ENCODE data around the gene UBE2E2.
A peak's percentile ranks its signal among the peaks of the same experiment; 100 is the strongest.

UBE2E2 gene

DNA sequence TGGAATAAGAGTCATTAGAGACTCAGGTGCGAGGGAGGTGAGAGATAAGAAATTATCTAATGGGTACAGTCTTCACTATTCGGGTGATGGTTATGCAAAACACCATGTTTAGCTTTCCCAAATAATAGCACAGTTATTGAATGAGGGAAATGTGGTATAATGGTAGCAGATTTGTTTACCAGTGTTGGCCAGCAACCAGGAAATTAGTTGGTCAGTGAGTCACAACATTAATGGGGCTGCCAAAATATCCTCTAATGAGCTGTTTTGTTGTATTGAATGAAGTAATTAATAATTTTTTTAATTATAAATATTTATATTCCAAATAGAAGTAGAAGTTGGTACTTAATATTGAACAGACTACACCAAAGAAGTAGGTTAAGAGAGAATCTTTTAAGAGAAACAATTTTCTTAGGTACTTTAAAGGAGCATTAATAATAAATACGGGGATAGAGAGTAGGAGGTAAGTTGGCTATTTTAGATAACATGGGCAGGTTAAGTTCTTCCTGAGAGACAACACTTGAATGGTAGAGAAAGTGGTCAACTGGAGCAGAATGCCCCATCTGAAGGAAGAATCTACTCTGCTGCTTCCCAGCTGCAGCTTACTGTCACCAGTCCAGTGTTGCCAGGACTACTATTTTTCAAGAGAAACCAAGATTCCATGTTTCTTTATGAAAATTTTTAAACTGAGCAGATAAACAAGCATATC is 218.8 kb downstream of the UBE2E2 start:
- no peak overlapping the region for H3K4me3 ChIP-seq (ENCODE audit: insufficient read length, low read depth)

DNA sequence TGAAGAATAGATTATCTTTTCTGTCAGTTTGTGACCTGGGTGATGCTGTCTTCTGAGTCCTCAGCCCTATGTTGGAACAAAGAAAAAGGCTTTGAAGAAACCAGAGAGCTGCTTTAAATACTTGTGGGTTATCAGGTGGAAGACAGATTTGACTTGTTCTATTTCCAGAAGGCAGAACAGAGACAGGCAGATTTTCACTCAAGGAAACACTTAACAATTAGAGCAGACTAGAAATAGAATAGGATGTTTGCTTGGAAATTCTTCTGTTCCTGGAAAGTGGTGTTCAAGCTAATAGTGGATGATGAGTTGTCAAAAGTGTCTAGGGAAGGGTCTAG is 219.4 kb downstream of the UBE2E2 start:
- H3K9me3 ChIP-seq (ENCODE audit: insufficient read depth, low read length) = no peaks in the 10 kb centered on the region
- TF ChIP-seq SUZ12 (IDR thresholded peaks at IDR 0.05; ENCODE audit: extremely low read depth, insufficient read depth, insufficient read length) (no peak), YY1 (IDR thresholded peaks at IDR 0.05; ENCODE audit: insufficient read depth, insufficient read length) (no peak), ZNF274 (IDR thresholded peaks at IDR 0.05; ENCODE audit: low read depth, low read length) (no peak)
- no peak overlapping the region for H3K4me3 ChIP-seq (ENCODE audit: insufficient read length, low read depth)
- H3K9ac ChIP-seq (ENCODE audit: insufficient read length, low read depth) = no peak overlapping the region
- H3K36me3 ChIP-seq (ENCODE audit: insufficient read depth, insufficient read length, low read length) = no peaks in the 10 kb centered on the region
- no peaks in the 10 kb centered on the region for H3K27me3 ChIP-seq (ENCODE audit: insufficient read depth, insufficient read length)
- no peaks in the 10 kb centered on the region for H3K4me1 ChIP-seq (ENCODE audit: insufficient read depth, insufficient read length)
- no peak for DNase-seq (ENCODE audit: low read depth, low spot score)

More for the DNA sequence above, 218.8 kb downstream of the UBE2E2 start:
- Histone ChIP-seq H3K27me3 (ENCODE audit: insufficient read depth, insufficient read length) (no peaks in the 10 kb centered on the region), H3K4me1 (ENCODE audit: insufficient read depth, insufficient read length) (no peaks in the 10 kb centered on the region), H3K9ac (ENCODE audit: insufficient read length, low read depth) (no peak overlapping the region), H3K9me3 (ENCODE audit: insufficient read depth, low read length) (no peaks in the 10 kb centered on the region), H3K36me3 (ENCODE audit: insufficient read depth, insufficient read length, low read length) (no peaks in the 10 kb centered on the region)
- DNase-seq (ENCODE audit: low read depth, low spot score) = no peak
- TF ChIP-seq ZNF274 (IDR thresholded peaks at IDR 0.05; ENCODE audit: low read depth, low read length) (no peak), SUZ12 (IDR thresholded peaks at IDR 0.05; ENCODE audit: extremely low read depth, insufficient read depth, insufficient read length) (no peak), YY1 (IDR thresholded peaks at IDR 0.05; ENCODE audit: insufficient read depth, insufficient read length) (no peak)

DNA sequence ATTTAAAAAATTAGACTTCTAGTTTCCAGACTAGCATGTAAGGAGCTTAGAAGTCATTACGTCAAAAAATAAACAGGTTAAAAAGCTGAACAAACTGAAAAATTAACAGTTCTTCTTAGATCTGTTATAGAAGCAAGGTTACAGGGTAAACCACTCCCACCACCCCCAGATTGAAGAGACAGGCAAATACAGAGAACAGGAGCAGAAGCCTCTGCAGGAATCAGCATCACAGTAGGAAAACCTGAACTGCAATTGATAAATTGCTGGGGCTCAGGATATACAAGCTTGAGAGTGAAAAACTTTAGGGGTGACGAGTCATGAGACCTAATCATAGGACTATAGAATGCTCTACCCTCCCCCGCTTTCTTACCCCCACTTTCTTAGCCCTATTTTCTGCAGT is 222.3 kb downstream of the UBE2E2 start:
- no peaks in the 10 kb centered on the region for H3K9me3 ChIP-seq (ENCODE audit: insufficient read depth, low read length)
- no peak overlapping the region for H3K4me3 ChIP-seq (ENCODE audit: insufficient read length, low read depth)
- no peak for DNase-seq (ENCODE audit: low read depth, low spot score)
- H3K36me3 ChIP-seq (ENCODE audit: insufficient read depth, insufficient read length, low read length) = no peaks in the 10 kb centered on the region
- H3K27me3 ChIP-seq (ENCODE audit: insufficient read depth, insufficient read length) = no peaks in the 10 kb centered on the region
- H3K4me1 ChIP-seq (ENCODE audit: insufficient read depth, insufficient read length) = no peaks in the 10 kb centered on the region
- TF ChIP-seq YY1 (IDR thresholded peaks at IDR 0.05; ENCODE audit: insufficient read depth, insufficient read length) (no peak), SUZ12 (IDR thresholded peaks at IDR 0.05; ENCODE audit: extremely low read depth, insufficient read depth, insufficient read length) (no peak), ZNF274 (IDR thresholded peaks at IDR 0.05; ENCODE audit: low read depth, low read length) (no peak)
- H3K9ac ChIP-seq (ENCODE audit: insufficient read length, low read depth) = no peak overlapping the region

DNA sequence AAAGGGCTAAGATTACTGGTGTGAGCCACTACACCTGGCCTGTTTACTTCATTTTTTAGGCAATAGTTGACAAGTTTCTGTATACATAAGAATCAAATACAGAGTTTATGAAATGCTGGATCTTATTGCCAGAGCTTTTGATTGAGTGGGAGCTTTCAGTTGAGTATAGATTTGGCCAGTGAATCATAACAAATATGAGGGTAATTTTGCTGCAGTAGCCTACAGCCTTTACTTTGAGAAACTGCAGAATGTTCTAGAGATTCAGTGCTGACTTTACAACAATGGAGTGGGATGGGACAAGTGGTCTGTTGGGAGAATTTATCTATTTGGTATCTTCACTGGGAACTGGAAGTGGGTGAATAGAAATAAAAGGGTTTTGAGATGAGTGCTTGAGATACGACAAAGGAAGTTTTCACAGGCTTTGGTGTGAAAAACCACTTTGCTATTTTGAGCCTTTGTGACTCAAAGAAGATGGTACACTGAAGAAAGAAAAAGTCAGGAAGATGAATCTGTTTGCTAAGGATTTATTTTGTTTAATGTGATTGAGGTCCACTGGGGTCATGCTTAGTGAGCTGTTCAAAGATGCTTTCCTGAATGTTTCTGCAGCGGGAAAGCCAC is 227.8 kb downstream of the UBE2E2 start:
- no peak for DNase-seq (ENCODE audit: low read depth, low spot score)
- H3K36me3 ChIP-seq (ENCODE audit: insufficient read depth, insufficient read length, low read length) = no peaks in the 10 kb centered on the region
- no peak overlapping the region for H3K9ac ChIP-seq (ENCODE audit: insufficient read length, low read depth)
- H3K4me1 ChIP-seq (ENCODE audit: insufficient read depth, insufficient read length) = peaks cover 2% of the 10 kb centered on the region
- H3K9me3 ChIP-seq (ENCODE audit: insufficient read depth, low read length) = no peaks in the 10 kb centered on the region
- no peak for TF ChIP-seq YY1 (IDR thresholded peaks at IDR 0.05; ENCODE audit: insufficient read depth, insufficient read length)
- no peak for TF ChIP-seq SUZ12 (IDR thresholded peaks at IDR 0.05; ENCODE audit: extremely low read depth, insufficient read depth, insufficient read length)
- H3K4me3 ChIP-seq (ENCODE audit: insufficient read length, low read depth) = no peak overlapping the region
- no peaks in the 10 kb centered on the region for H3K27me3 ChIP-seq (ENCODE audit: insufficient read depth, insufficient read length)

DNA sequence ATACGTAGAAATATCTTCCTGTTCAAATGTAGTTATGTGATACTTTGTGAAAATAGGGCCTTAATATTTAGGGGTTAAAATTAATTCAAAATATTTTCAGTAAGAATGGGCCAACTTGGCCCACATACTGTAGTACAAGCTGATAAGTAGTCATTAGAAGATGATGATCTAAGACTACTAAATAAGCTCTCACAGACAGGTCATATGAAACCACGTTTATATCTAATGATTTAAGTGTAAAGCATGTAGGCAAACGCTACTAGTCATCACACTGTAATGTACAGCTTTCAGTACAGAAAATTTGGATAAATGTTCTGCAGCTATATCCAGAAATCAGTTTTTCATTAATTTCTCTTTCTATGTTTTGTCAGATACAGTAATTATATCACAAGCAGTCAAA is 228.6 kb downstream of the UBE2E2 start:
- no peak for TF ChIP-seq SUZ12 (IDR thresholded peaks at IDR 0.05; ENCODE audit: extremely low read depth, insufficient read depth, insufficient read length)
- no peak for TF ChIP-seq YY1 (IDR thresholded peaks at IDR 0.05; ENCODE audit: insufficient read depth, insufficient read length)
- no peak for TF ChIP-seq ZNF274 (IDR thresholded peaks at IDR 0.05; ENCODE audit: low read depth, low read length)
- Histone ChIP-seq H3K4me3 (ENCODE audit: insufficient read length, low read depth) (no peak overlapping the region), H3K9ac (ENCODE audit: insufficient read length, low read depth) (no peak overlapping the region), H3K27me3 (ENCODE audit: insufficient read depth, insufficient read length) (no peaks in the 10 kb centered on the region), H3K4me1 (ENCODE audit: insufficient read depth, insufficient read length) (peaks cover 3% of the 10 kb centered on the region), H3K36me3 (ENCODE audit: insufficient read depth, insufficient read length, low read length) (no peaks in the 10 kb centered on the region), H3K9me3 (ENCODE audit: insufficient read depth, low read length) (no peaks in the 10 kb centered on the region)
- no peak for DNase-seq (ENCODE audit: low read depth, low spot score)

DNA sequence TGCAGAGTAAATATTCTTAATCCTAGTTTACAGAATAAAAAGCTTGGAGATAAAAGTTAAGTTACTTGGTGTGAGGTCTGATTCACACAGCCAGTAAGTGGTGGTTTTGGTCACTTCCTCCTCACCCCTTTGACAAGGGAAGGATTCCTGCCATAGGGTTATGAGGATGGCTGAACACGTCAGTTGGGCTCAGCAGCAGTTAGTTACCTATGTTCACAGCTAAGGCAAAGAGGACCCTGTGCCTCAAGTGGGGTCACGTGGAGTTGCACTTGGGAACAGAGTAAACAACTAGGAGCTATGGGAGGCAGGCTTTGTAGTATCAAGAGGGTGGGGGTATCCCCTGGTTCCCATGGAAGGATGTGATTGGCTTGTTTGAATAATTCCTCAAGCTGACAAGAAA is 232.2 kb downstream of the UBE2E2 start:
- no peaks in the 10 kb centered on the region for H3K9me3 ChIP-seq (ENCODE audit: insufficient read depth, low read length)
- no peak overlapping the region for H3K4me3 ChIP-seq (ENCODE audit: insufficient read length, low read depth)
- no peaks in the 10 kb centered on the region for H3K27me3 ChIP-seq (ENCODE audit: insufficient read depth, insufficient read length)
- peaks cover 3% of the 10 kb centered on the region for H3K4me1 ChIP-seq (ENCODE audit: insufficient read depth, insufficient read length)
- TF ChIP-seq SUZ12 (IDR thresholded peaks at IDR 0.05; ENCODE audit: extremely low read depth, insufficient read depth, insufficient read length) (no peak), YY1 (IDR thresholded peaks at IDR 0.05; ENCODE audit: insufficient read depth, insufficient read length) (no peak)
- DNase-seq (ENCODE audit: low read depth, low spot score) = peak; percentile 9
- H3K36me3 ChIP-seq (ENCODE audit: insufficient read depth, insufficient read length, low read length) = no peaks in the 10 kb centered on the region
- no peak overlapping the region for H3K9ac ChIP-seq (ENCODE audit: insufficient read length, low read depth)

DNA sequence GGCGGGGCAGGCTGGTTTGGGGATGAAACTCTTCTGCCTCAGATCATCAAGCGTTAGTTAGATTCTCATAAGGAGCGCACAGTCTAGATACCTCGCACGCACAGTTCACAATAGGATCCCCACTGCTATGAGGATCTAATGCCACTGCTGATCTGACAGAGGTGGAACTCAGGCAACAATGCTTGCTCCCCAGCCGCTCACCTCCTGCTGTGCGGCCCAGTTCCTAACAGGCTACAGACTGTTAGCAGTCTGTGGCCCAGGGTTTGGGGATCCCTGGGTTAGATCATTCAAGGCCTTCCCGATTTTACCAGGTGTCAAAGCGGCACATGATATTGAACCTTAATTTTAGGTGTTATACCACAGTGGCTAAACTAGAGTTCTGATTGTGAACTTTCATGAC is 232.8 kb downstream of the UBE2E2 start:
- Histone ChIP-seq H3K4me1 (ENCODE audit: insufficient read depth, insufficient read length) (peaks cover 3% of the 10 kb centered on the region), H3K27me3 (ENCODE audit: insufficient read depth, insufficient read length) (no peaks in the 10 kb centered on the region), H3K36me3 (ENCODE audit: insufficient read depth, insufficient read length, low read length) (no peaks in the 10 kb centered on the region), H3K9ac (ENCODE audit: insufficient read length, low read depth) (no peak overlapping the region), H3K9me3 (ENCODE audit: insufficient read depth, low read length) (no peaks in the 10 kb centered on the region), H3K4me3 (ENCODE audit: insufficient read length, low read depth) (no peak overlapping the region)
- DNase-seq (ENCODE audit: low read depth, low spot score) = no peak
- no peak for TF ChIP-seq ZNF274 (IDR thresholded peaks at IDR 0.05; ENCODE audit: low read depth, low read length)

Measured in NT2/D1 (cell line).